Endothelial cell (in vitro differentiated cells): Measurements from ENCODE around the gene C14orf132. TPM values are rescaled to one million over a fixed set of nuclear protein-coding genes. Genes with fewer than 3 reads are reported as not detected.

Source experiments
- DNase-seq: peaks from one replicate; pipeline ENCODE4 v3.0.0; 2021; ENCODE audit warnings: low spot score
- H3K27ac Mint-ChIP-seq: one replicate; pipeline ENCODE4 v1.8.0; 2021; ENCODE audit warnings: mixed read lengths, inconsistent platforms; ENCODE audit not compliant: unreplicated experiment
- H3K27me3 Mint-ChIP-seq: one replicate; pipeline ENCODE4 v1.8.0; 2021; ENCODE audit warnings: mild to moderate bottlenecking, moderate library complexity, mixed read lengths, inconsistent platforms; ENCODE audit not compliant: unreplicated experiment
- H3K36me3 Mint-ChIP-seq: one replicate; pipeline ENCODE4 v1.8.0; 2021; ENCODE audit warnings: mild to moderate bottlenecking, low read depth, mixed read lengths, inconsistent platforms; ENCODE audit not compliant: unreplicated experiment
- H3K4me1 Mint-ChIP-seq: one replicate; pipeline ENCODE4 v1.8.0; 2021; ENCODE audit warnings: mild to moderate bottlenecking, mixed read lengths, inconsistent platforms; ENCODE audit not compliant: unreplicated experiment
- H3K4me3 Mint-ChIP-seq: one replicate; pipeline ENCODE4 v1.8.0; 2021; ENCODE audit warnings: mild to moderate bottlenecking, mixed read lengths, inconsistent platforms; ENCODE audit not compliant: unreplicated experiment
- H3K9me3 Mint-ChIP-seq: one replicate; pipeline ENCODE4 v1.8.0; 2021; ENCODE audit warnings: mixed read lengths, inconsistent platforms; ENCODE audit not compliant: unreplicated experiment
- CTCF ChIP-seq: fragments of 200-600 bp; sonication (generic); IDR thresholded peaks from one replicate; pipeline ENCODE4 v1.5.0; 2021; ENCODE audit warnings: antibody characterized with exemption; ENCODE audit not compliant: unreplicated experiment
- total RNA-seq: library from RNA; stranded (reverse); fragmentation: NEBNext Ultra II Directional; extraction: Animal tissue kit (Norgen Biotek cat#: 25700); gene quantifications from one replicate; pipeline ENCODE4 v1.2.1, GENCODE V29; 2021; ENCODE audit not compliant: unreplicated experiment

The C14orf132 gene
- total RNA-seq, 1 donor from 2014 or later = 4.4 TPM

- peaks cover 3% of the 10 kb centered on the region for H3K36me3 Mint-ChIP-seq
- H3K4me3 Mint-ChIP-seq = no peak overlapping the region
- no peaks in the 10 kb centered on the region for H3K9me3 Mint-ChIP-seq
- no peaks in the 10 kb centered on the region for H3K4me1 Mint-ChIP-seq
- no peak overlapping the region for H3K27ac Mint-ChIP-seq
- peaks cover 6% of the 10 kb centered on the region for H3K27me3 Mint-ChIP-seq
- TF ChIP-seq CTCF = no peak
- DNase-seq = no peak
Observed at GRCh38 chr14:96134508-96134907, 95.3 kb downstream of the C14orf132 start.

- H3K4me1 Mint-ChIP-seq = no peaks in the 10 kb centered on the region
- H3K4me3 Mint-ChIP-seq = no peak overlapping the region
- no peak for TF ChIP-seq CTCF
- H3K36me3 Mint-ChIP-seq = peaks cover 3% of the 10 kb centered on the region
- DNase-seq = no peak
- H3K27me3 Mint-ChIP-seq = peaks cover 4% of the 10 kb centered on the region
- H3K9me3 Mint-ChIP-seq = no peaks in the 10 kb centered on the region
- no peak overlapping the region for H3K27ac Mint-ChIP-seq
Observed at GRCh38 chr14:96135285-96135684, 96.1 kb downstream of the C14orf132 start.

- no peak for TF ChIP-seq CTCF
- no peaks in the 10 kb centered on the region for H3K4me1 Mint-ChIP-seq
- no peak for DNase-seq
- H3K4me3 Mint-ChIP-seq = no peak overlapping the region
- no peak overlapping the region for H3K27ac Mint-ChIP-seq
- H3K27me3 Mint-ChIP-seq = peaks cover 4% of the 10 kb centered on the region
- no peaks in the 10 kb centered on the region for H3K9me3 Mint-ChIP-seq
- H3K36me3 Mint-ChIP-seq = peaks cover 3% of the 10 kb centered on the region
Observed at GRCh38 chr14:96136371-96137005, 97.3 kb downstream of the C14orf132 start.

GRCh38 chr14:96138241-96138640, 99.1 kb downstream of the C14orf132 start:
- H3K36me3 Mint-ChIP-seq = peaks cover 3% of the 10 kb centered on the region
- H3K27ac Mint-ChIP-seq = no peak overlapping the region
- H3K4me3 Mint-ChIP-seq = no peak overlapping the region
- H3K4me1 Mint-ChIP-seq = no peaks in the 10 kb centered on the region
- H3K9me3 Mint-ChIP-seq = no peaks in the 10 kb centered on the region
- no peak for DNase-seq
- TF ChIP-seq CTCF = no peak
- H3K27me3 Mint-ChIP-seq = peaks cover 2% of the 10 kb centered on the region

GRCh38 chr14:96139169-96139568, 100.0 kb downstream of the C14orf132 start:
- Mint-ChIP-seq H3K4me1 (no peaks in the 10 kb centered on the region), H3K4me3 (no peak overlapping the region), H3K36me3 (peaks cover 3% of the 10 kb centered on the region), H3K27me3 (peaks cover 2% of the 10 kb centered on the region), H3K9me3 (no peaks in the 10 kb centered on the region), H3K27ac (no peak overlapping the region)
- TF ChIP-seq CTCF = no peak
- DNase-seq = no peak
